ENCODE results near the gene BAZ1B. TPM values are rescaled to one million over a fixed set of nuclear protein-coding genes. Genes with fewer than 3 reads are reported as not detected.

Gene BAZ1B
- total and polyA plus RNA-seq, 2 of the 4 experiments (the other 2 are of a cell fraction), result 20.2 to 45.0 TPM

GRCh38 chr7:73425356-73425983 lies 96.6 kb downstream of the BAZ1B start:
- H4K20me1 ChIP-seq (ENCODE audit: insufficient read depth, low read length), result no peaks in the 10 kb centered on the region
- ChIA-PET POLR2A (ENCODE audit: unreplicated experiment) (no interaction called here), CTCF (no interaction called here)
- no peak for TF ChIP-seq RFX5 (IDR thresholded peaks at IDR 0.05; ENCODE audit: low read depth, low read length)
- TF ChIP-seq MAZ (IDR thresholded peaks at IDR 0.05; ENCODE audit: borderline replicate concordance, low read depth, low read length), result no peak
- no peak for TF ChIP-seq MAFK (IDR thresholded peaks at IDR 0.05; ENCODE audit: low read depth, low read length)
- dilution Hi-C loops (cut with HindIII; ENCODE audit: low sequenced_read_pairs, unreplicated experiment), result no loop called here
- H2BK5ac ChIP-seq (ENCODE audit: low read depth, low read length, poor library complexity, severe bottlenecking), result no peak overlapping the region
- no peak overlapping the region for H2AK9ac ChIP-seq (replicated peaks; ENCODE audit: low read depth, low read length, poor library complexity)
- H3K79me1 ChIP-seq (ENCODE audit: low read depth in 1 of 2, low read length in 2 of 2), result no peaks in the 10 kb centered on the region
- no peak overlapping the region for H2BK20ac ChIP-seq (ENCODE audit: low read depth, low read length)
- H4K5ac ChIP-seq (ENCODE audit: low read depth, low read length), result no peak overlapping the region
- no peaks in the 10 kb centered on the region for H3K9me3 ChIP-seq (ENCODE audit: control insufficient read depth, insufficient read depth, low read length)
- no TSS peak for BruUV-seq (replicated peaks)
- H3K4me3 ChIP-seq (ENCODE audit: insufficient read depth, low read depth, low read length), result no peak overlapping the region
- no peak overlapping the region for H3K4ac ChIP-seq (ENCODE audit: low read depth, low read length)
- no peaks in the 10 kb centered on the region for H3K9me1 ChIP-seq (ENCODE audit: insufficient read depth, low read length)
- H3K23ac ChIP-seq (ENCODE audit: low read depth, low read length), result no peak overlapping the region
- DNase-seq (no peak), ATAC-seq (ENCODE audit: low read depth) (no peak)
- intact Hi-C loops (cut with micrococcal nuclease), result loop anchor here (5.0 kb wide), 1 partner anchor 73 kb away; no protein-coding TSS in a partner anchor
- H3K27ac ChIP-seq (ENCODE audit: insufficient read depth, low read length), result no peak overlapping the region
- no peak overlapping the region for H2AFZ ChIP-seq (replicated peaks; ENCODE audit: low read length, poor library complexity)
- no peak overlapping the region for H3K14ac ChIP-seq (replicated peaks; ENCODE audit: low read depth, low read length)
- H3K18ac ChIP-seq (ENCODE audit: low read depth, low read length), result no peak overlapping the region
- H2AK5ac ChIP-seq (ENCODE audit: low read depth, low read length), result no peak overlapping the region
- no peak overlapping the region for H2BK120ac ChIP-seq (ENCODE audit: low read depth, low read length)
- H3K56ac ChIP-seq (ENCODE audit: extremely low read depth, insufficient read depth, low read length), result no peak overlapping the region
- no peaks in the 10 kb centered on the region for H3K27me3 ChIP-seq (ENCODE audit: control insufficient read depth, insufficient read depth, low read length)
- H3K9ac ChIP-seq (ENCODE audit: low read depth, low read length), result no peak overlapping the region
- in situ Hi-C loops (cut with MboI; ENCODE audit: low sequenced_read_pairs), result no loop called here
- no peak overlapping the region for H4K8ac ChIP-seq (ENCODE audit: low read depth in 2 of 2, low read length in 2 of 2)
- H3K36me3 ChIP-seq (ENCODE audit: control insufficient read depth, insufficient read depth, low read length), result no peaks in the 10 kb centered on the region
- peaks cover 2% of the 10 kb centered on the region; the same call in 1 of the 2 replicates for H3K4me1 ChIP-seq (ENCODE audit: control insufficient read depth, insufficient read depth, low read length)
- H2BK15ac ChIP-seq (ENCODE audit: low read depth, low read length), result no peak overlapping the region
- WGBS, 2 experiments (ENCODE audit: extremely low coverage in 2 of 2, insufficient read length in 1 of 2), result no CpG with 5 or more reads among the region's 9 CpGs
- no peak overlapping the region for H4K91ac ChIP-seq (ENCODE audit: insufficient read depth, low read depth, low read length)
- no peak overlapping the region for H3K4me2 ChIP-seq (ENCODE audit: low read depth, low read length)
